ENCODE measurements around the gene CEP85L.
A peak's percentile ranks its signal among the peaks of the same experiment; 100 is the strongest.

Gene CEP85L

GRCh38 chr6:118535176-118535844, 116.1 kb downstream of the CEP85L start:
- DNase-seq: no peak

- DNase-seq: no peak
Observed at GRCh38 chr6:118530942-118531341, 120.4 kb downstream of the CEP85L start.

GRCh38 chr6:118529756-118530155, 121.6 kb downstream of the CEP85L start:
- no peak for DNase-seq

GRCh38 chr6:118528129-118528528, 123.3 kb downstream of the CEP85L start:
- no peak for DNase-seq

GRCh38 chr6:118525913-118526780, 125.2 kb downstream of the CEP85L start:
- DNase-seq: no peak

- no peak for DNase-seq
Observed at GRCh38 chr6:118524686-118525085, 126.7 kb downstream of the CEP85L start.

- no peak for DNase-seq
Observed at GRCh38 chr6:118523216-118523615, 128.2 kb downstream of the CEP85L start.

GRCh38 chr6:118522422-118522821, 129.0 kb downstream of the CEP85L start:
- DNase-seq: no peak

- no peak for DNase-seq
Observed at GRCh38 chr6:118514689-118515088, 136.7 kb downstream of the CEP85L start.

- DNase-seq: no peak
Observed at GRCh38 chr6:118511930-118512715, 139.3 kb downstream of the CEP85L start.

GRCh38 chr6:118509009-118509617, 142.3 kb downstream of the CEP85L start:
- DNase-seq: peak; percentile 34

- no peak for DNase-seq
Observed at GRCh38 chr6:118507636-118508035, 143.8 kb downstream of the CEP85L start.

- DNase-seq: no peak
Observed at GRCh38 chr6:118506071-118506638, 145.2 kb downstream of the CEP85L start.

- no peak for DNase-seq
Observed at GRCh38 chr6:118505656-118506055, 145.7 kb downstream of the CEP85L start.

- DNase-seq: no peak
Observed at GRCh38 chr6:118504611-118505010, 146.8 kb downstream of the CEP85L start.

- DNase-seq: peak; percentile 54
Observed at GRCh38 chr6:118502169-118502568, 149.2 kb downstream of the CEP85L start.

GRCh38 chr6:118501765-118502164, 149.6 kb downstream of the CEP85L start:
- DNase-seq: no peak

- no peak for DNase-seq
Observed at GRCh38 chr6:118501099-118501498, 150.3 kb downstream of the CEP85L start.

GRCh38 chr6:118500130-118501015, 151.0 kb downstream of the CEP85L start:
- peak; percentile 44 for DNase-seq

- DNase-seq: no peak
Observed at GRCh38 chr6:118495485-118496280, 155.7 kb downstream of the CEP85L start.

GRCh38 chr6:118494091-118494490, 157.3 kb downstream of the CEP85L start:
- no peak for DNase-seq

Data from NCI-H2171 treated with DMSO at 0.1 percent for 48 hours (cell line).